Breast epithelium (tissue), 4 donors: ENCODE measurements around the gene OR10Z1. TPM values are rescaled to one million over a fixed set of nuclear protein-coding genes. Genes with fewer than 3 reads are reported as not detected.

ENCODE experiments used
- DNase-seq, 2 donors: peaks; one replicate each; pipeline ENCODE4 v3.0.0-alpha.2; 2019; ENCODE audit warnings: low spot score in 2 of 2
- H3K27ac ChIP-seq, 2 donors: fragments of 200-600 bp; sonication (generic) in 1 of 2; one replicate each; pipeline ENCODE4 v1.5.1; 2016 to 2019; ENCODE audit warnings: mild to moderate bottlenecking in 1 of 2
- H3K27me3 ChIP-seq, 2 donors: fragments of 200-600 bp; sonication (generic) in 1 of 2; one replicate each; pipeline versions ENCODE4 v1.5.1 to v1.6.0; 2017 to 2019; ENCODE audit warnings: control low read depth in 1 of 2, mild to moderate bottlenecking in 1 of 2
- H3K36me3 ChIP-seq: fragments of 200-600 bp; one replicate; pipeline ENCODE4 v1.5.1; 2019
- H3K4me1 ChIP-seq, 2 donors: fragments of 200-600 bp; sonication (generic); one replicate each; pipeline ENCODE4 v1.5.1; 2016 to 2019; ENCODE audit warnings: control low read depth in 1 of 2
- H3K4me3 ChIP-seq, 3 donors: fragments of 200-600 bp; sonication (generic); 1 replicate in 2 of 3; 2 replicates in 1 of 3; pipeline ENCODE4 v1.5.1; 2016 to 2019; ENCODE audit warnings: mild to moderate bottlenecking in 3 of 3, moderate library complexity in 2 of 3
- H3K9me3 ChIP-seq, 2 donors: fragments of 200-600 bp; sonication (generic) in 1 of 2; one replicate each; pipeline ENCODE4 v1.5.1; 2016 to 2019; ENCODE audit warnings: control low read depth in 1 of 2
- CTCF ChIP-seq, 3 donors: fragments of 450-650 bp; IDR thresholded peaks; one replicate each; pipeline ENCODE4 v1.5.1; 2016 to 2017; ENCODE audit warnings: antibody characterized with exemption in 3 of 3, mild to moderate bottlenecking in 3 of 3, moderate library complexity in 3 of 3
- POLR2A ChIP-seq: fragments of 450-650 bp; IDR thresholded peaks from one replicate; pipeline ENCODE4 v1.6.1; 2016; ENCODE audit warnings: antibody characterized with exemption, mild to moderate bottlenecking, moderate library complexity
- POLR2AphosphoS5 ChIP-seq, 3 donors: sonication (generic); formaldehyde crosslinking; IDR thresholded peaks; one replicate each; pipeline ENCODE4 v1.6.1; 2017; ENCODE audit warnings: antibody characterized with exemption in 3 of 3
- intact Hi-C: fragments of 100-400 bp; cut with DNase I; formaldehyde crosslinking; loops from one replicate; pipeline ENCODE4 v1.15.1; 2023; ENCODE audit warnings: low total_unique reads
- total RNA-seq, 3 donors: library from RNA; depleted of rRNA; stranded (reverse); fragments of >200 nt; gene quantifications; one replicate each; pipeline ENCODE4 v1.1.0, GENCODE V29; 2016

Gene OR10Z1
- total RNA-seq, 3 donors from 2014 or later: not detected

GRCh38 chr1:158654086-158654485, 49.0 kb downstream of the OR10Z1 start:
- Histone ChIP-seq H3K9me3 (no peaks in the 10 kb centered on the region), H3K27me3 (no peaks in the 10 kb centered on the region), H3K4me3 (no peak overlapping the region), H3K36me3 (no peaks in the 10 kb centered on the region), H3K4me1 (no peaks in the 10 kb centered on the region), H3K27ac (no peak overlapping the region)
- intact Hi-C loops: no loop called here
- TF ChIP-seq CTCF (IDR thresholded peaks at IDR 0.05) (no peak), POLR2A (no peak), POLR2AphosphoS5 (IDR thresholded peaks at IDR 0.05) (no peak)
- no peak for DNase-seq

GRCh38 chr1:158654571-158654970, 49.5 kb downstream of the OR10Z1 start:
- no peaks in the 10 kb centered on the region for H3K4me1 ChIP-seq
- TF ChIP-seq CTCF (IDR thresholded peaks at IDR 0.05) (no peak), POLR2A (no peak), POLR2AphosphoS5 (IDR thresholded peaks at IDR 0.05) (no peak)
- H3K9me3 ChIP-seq: no peaks in the 10 kb centered on the region
- DNase-seq: no peak
- H3K27ac ChIP-seq: no peak overlapping the region
- H3K36me3 ChIP-seq: no peaks in the 10 kb centered on the region
- intact Hi-C loops: no loop called here
- no peak overlapping the region for H3K4me3 ChIP-seq
- no peaks in the 10 kb centered on the region for H3K27me3 ChIP-seq

Other genes starting within 250 kb of the OR10Z1 start
- gene OR10T2, start 205.8 kb upstream of the OR10Z1 start, total RNA-seq: not detected
- not detected for gene OR10K2, start 179.0 kb upstream of the OR10Z1 start, total RNA-seq
- gene OR10K1, start 143.4 kb upstream of the OR10Z1 start, total RNA-seq: not detected
- not detected for gene OR10R2, start 133.0 kb upstream of the OR10Z1 start, total RNA-seq
- not detected for gene OR6Y1, start 50.9 kb upstream of the OR10Z1 start, total RNA-seq
- gene OR6P1, start 34.7 kb upstream of the OR10Z1 start, total RNA-seq: not detected
- not detected for gene OR10X1, start 25.4 kb upstream of the OR10Z1 start, total RNA-seq
- gene SPTA1, start 81.4 kb downstream of the OR10Z1 start, total RNA-seq: under 1 TPM; under 0.01 to 0.33 (median 0.15) TPM
- not detected for gene OR6K2, start 95.4 kb downstream of the OR10Z1 start, total RNA-seq
- gene OR6K3, start 115.5 kb downstream of the OR10Z1 start, total RNA-seq: not detected
- not detected for gene OR6K6, start 149.5 kb downstream of the OR10Z1 start, total RNA-seq
- gene OR6N1, start 166.9 kb downstream of the OR10Z1 start, total RNA-seq: not detected
- not detected for gene OR6N2, start 175.9 kb downstream of the OR10Z1 start, total RNA-seq
- gene MNDA, start 226.1 kb downstream of the OR10Z1 start, total RNA-seq: 1 to 10 TPM; 4.6 to 6.9 (median 5.3) TPM